ENCODE results near the gene TNFRSF4. TPM values are rescaled to one million over a fixed set of nuclear protein-coding genes. Genes with fewer than 3 reads are reported as not detected.

Gene TNFRSF4
- total and polyA plus RNA-seq, 10 of the 15 experiments (the other 5 are each of a cell fraction or from before 2014, with no cell fraction given), result 0.05 to 7.3 (median 2.5) TPM; not detected in 1

DNA sequence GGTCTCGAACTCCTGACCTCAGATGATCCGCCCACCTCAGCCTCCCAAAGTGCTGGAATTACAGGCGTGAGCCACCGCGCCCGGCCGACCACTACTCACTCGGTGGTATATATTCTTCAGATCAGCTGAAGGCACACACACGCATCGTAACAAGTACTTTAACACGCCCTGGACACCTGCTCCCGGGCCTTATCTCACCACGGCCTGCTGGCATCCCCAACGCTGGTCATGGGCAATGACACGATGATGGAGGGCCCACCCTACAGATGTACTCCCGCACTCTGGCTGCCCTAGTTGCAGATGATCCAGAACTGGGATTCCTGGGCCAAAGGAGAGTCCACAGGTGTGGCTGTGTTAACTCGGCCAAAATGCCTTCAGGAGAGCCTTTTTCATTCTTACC, 48.1 kb upstream of the TNFRSF4 start:
- peaks cover 18 to 19% of the 10 kb centered on the region in 2 experiments for H3K36me3 ChIP-seq (ENCODE audit: control insufficient read depth in 2 of 2, insufficient read depth in 2 of 2, low read length in 1 of 2)

DNA sequence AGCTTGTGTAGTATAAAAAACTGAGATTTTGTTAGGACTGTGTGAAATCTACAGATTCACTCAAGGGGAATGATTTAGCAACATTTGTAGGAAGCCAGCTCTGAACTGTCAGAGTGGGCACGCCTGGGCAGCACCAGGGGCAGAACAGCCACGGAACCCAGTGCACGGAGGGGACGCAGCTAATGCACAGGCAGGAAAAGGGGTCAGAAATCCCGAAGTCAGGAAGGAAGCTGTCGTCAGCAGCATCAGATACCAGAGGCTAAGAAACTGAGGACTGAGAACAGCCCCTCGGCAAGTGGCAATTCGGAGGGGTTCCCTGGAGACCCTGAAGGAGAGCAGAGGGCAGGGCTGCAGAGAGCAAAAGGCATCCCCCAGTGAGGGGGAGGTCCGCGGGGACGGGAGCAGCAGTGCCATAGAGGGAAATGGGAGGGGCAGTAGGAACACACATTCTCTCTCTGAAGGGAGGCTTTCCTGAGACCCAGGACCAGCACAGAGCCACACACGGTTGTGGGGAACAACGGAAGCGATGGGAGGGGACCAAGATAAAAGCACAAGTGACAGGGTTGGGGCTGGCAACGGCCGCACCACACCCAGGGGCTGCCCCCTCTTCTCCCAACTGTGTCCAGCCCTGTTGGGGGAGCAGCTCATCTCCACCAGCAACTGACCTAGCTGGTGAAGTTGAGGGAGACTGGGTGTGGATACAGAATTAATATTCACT, 47.0 kb upstream of the TNFRSF4 start:
- no peak overlapping the region for H3K4me3 ChIP-seq
- WGBS (ENCODE audit: insufficient coverage, insufficient replicate concordance, low lambda C conversion rate, missing lambda C conversion rate), result 92% methylated on average over 16 of the region's 16 CpGs
- RAD21 ChIA-PET (ENCODE audit: unreplicated experiment), result no interaction called here
- no peaks in the 10 kb centered on the region for H3K27me3 ChIP-seq (replicated peaks in 1 of 2; ENCODE audit: control insufficient read depth in 2 of 2, insufficient read depth in 2 of 2, low read length in 1 of 2)
- H3K4me1 ChIP-seq (ENCODE audit: control insufficient read depth, insufficient read depth, low read length), result no peaks in the 10 kb centered on the region
- TF ChIP-seq, protein P1, sequence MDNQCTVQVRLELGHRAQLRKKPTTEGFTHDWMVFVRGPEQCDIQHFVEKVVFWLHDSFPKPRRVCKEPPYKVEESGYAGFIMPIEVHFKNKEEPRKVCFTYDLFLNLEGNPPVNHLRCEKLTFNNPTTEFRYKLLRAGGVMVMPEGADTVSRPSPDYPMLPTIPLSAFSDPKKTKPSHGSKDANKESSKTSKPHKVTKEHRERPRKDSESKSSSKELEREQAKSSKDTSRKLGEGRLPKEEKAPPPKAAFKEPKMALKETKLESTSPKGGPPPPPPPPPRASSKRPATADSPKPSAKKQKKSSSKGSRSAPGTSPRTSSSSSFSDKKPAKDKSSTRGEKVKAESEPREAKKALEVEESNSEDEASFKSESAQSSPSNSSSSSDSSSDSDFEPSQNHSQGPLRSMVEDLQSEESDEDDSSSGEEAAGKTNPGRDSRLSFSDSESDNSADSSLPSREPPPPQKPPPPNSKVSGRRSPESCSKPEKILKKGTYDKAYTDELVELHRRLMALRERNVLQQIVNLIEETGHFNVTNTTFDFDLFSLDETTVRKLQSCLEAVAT (IDR thresholded peaks at IDR 0.05), result no peak
- TF ChIP-seq SRF (IDR thresholded peaks at IDR 0.05; ENCODE audit: low read depth in 2 of 2, low read length in 2 of 2) (no peak), IRF4 (IDR thresholded peaks at IDR 0.05; ENCODE audit: low read depth, low read length) (no peak), POLR2A (IDR thresholded peaks at IDR 0.05; ENCODE audit: low read depth, low read length) (0 out of 2 replicates have a peak, but pooled peaks have one; percentile 10)
- no peaks in the 10 kb centered on the region for H3K79me2 ChIP-seq (ENCODE audit: control insufficient read depth, insufficient read depth, low read length)
- H3K36me3 ChIP-seq (ENCODE audit: control insufficient read depth in 2 of 2, insufficient read depth in 2 of 2, low read length in 1 of 2), result peaks cover 18 to 22% of the 10 kb centered on the region in 2 experiments
- CTCF ChIA-PET, result interaction anchor here (1.1 to 1.6 kb wide), 2 partner anchors 10 to 13 kb away, joined by 3 to 4 read pairs; no protein-coding TSS in a partner anchor
- intact Hi-C loops (cut with micrococcal nuclease; ENCODE audit: unreplicated experiment) (no loop called here), in situ Hi-C loops (cut with MboI) (no loop called here)
- no peak for FAIRE-seq
- POLR2A ChIA-PET, result interaction anchor here (1.0 kb wide), 1 partner anchor 11 kb away, joined by 4 read pairs; no protein-coding TSS in a partner anchor
- no peak overlapping the region for H3K27ac ChIP-seq (ENCODE audit: control insufficient read depth, insufficient read depth)
- H3K4me2 ChIP-seq (ENCODE audit: control insufficient read depth, insufficient read depth), result no peak overlapping the region
- SMC1A ChIA-PET (ENCODE audit: uncharacterized antibody, unreplicated experiment), result interaction anchor here (1.0 to 1.7 kb wide), 2 partner anchors 10 to 31 kb away, joined by 4 to 8 read pairs; no protein-coding TSS in a partner anchor
- H4K20me1 ChIP-seq (ENCODE audit: control insufficient read depth, insufficient read depth), result no peaks in the 10 kb centered on the region
- no peak for DNase-seq (ENCODE audit: low read depth, low spot score)
- no TSS peak for BruUV-seq (replicated peaks)
- no peak overlapping the region for H3K9ac ChIP-seq (ENCODE audit: control insufficient read depth, insufficient read depth, low read length)
- no peak for ATAC-seq
- H2AFZ ChIP-seq (ENCODE audit: control insufficient read depth, low read depth, low read length), result no peak overlapping the region
- no peaks in the 10 kb centered on the region for H3K9me3 ChIP-seq (replicated peaks; ENCODE audit: control insufficient read depth, insufficient read depth, low read length)

More for the DNA sequence above, 48.1 kb upstream of the TNFRSF4 start:
- CTCF ChIA-PET, result interaction anchor here (1.6 kb wide), 1 partner anchor 12 kb away, joined by 4 read pairs; no protein-coding TSS in a partner anchor
- in situ Hi-C loops (cut with MboI), result no loop called here
- no peaks in the 10 kb centered on the region for H3K27me3 ChIP-seq (replicated peaks in 1 of 2; ENCODE audit: control insufficient read depth in 2 of 2, insufficient read depth in 2 of 2, low read length in 1 of 2)
- SMC1A ChIA-PET (ENCODE audit: uncharacterized antibody, unreplicated experiment), result interaction anchor here (1.7 kb wide), 1 partner anchor 12 kb away, joined by 8 read pairs; no protein-coding TSS in a partner anchor
- no peak for ATAC-seq
- POLR2A ChIA-PET, result interaction anchor here (0.7 to 1.0 kb wide), 2 partner anchors 12 to 40 kb away, joined by 4 read pairs; no protein-coding TSS in a partner anchor
- no peak overlapping the region for H2AFZ ChIP-seq (ENCODE audit: control insufficient read depth, low read depth, low read length)
- H3K27ac ChIP-seq (ENCODE audit: control insufficient read depth, insufficient read depth), result no peak overlapping the region
- intact Hi-C loops (cut with micrococcal nuclease; ENCODE audit: unreplicated experiment), result no loop called here
- RAD21 ChIA-PET (ENCODE audit: unreplicated experiment), result no interaction called here
- no peak for TF ChIP-seq SRF (IDR thresholded peaks at IDR 0.05; ENCODE audit: low read depth in 2 of 2, low read length in 2 of 2)
- no peak for TF ChIP-seq TCF3 (IDR thresholded peaks at IDR 0.05; ENCODE audit: borderline replicate concordance, insufficient read depth, low read depth, low read length)
- no peak for TF ChIP-seq BRCA1 (IDR thresholded peaks at IDR 0.05; ENCODE audit: low read depth, low read length)
- TF ChIP-seq HCFC1 (IDR thresholded peaks at IDR 0.05; ENCODE audit: low read length), result no peak
- no peak for TF ChIP-seq SMAD5 (IDR thresholded peaks at IDR 0.05; ENCODE audit: low read depth)
- TF ChIP-seq ATF7 (IDR thresholded peaks at IDR 0.05; ENCODE audit: low read depth), result no peak
- TF ChIP-seq STAT1 (conservative IDR thresholded peaks at IDR 0.05), result no peak
- no peaks in the 10 kb centered on the region for H3K79me2 ChIP-seq (ENCODE audit: control insufficient read depth, insufficient read depth, low read length)
- no peaks in the 10 kb centered on the region for H3K9me3 ChIP-seq (replicated peaks; ENCODE audit: control insufficient read depth, insufficient read depth, low read length)
- no peak overlapping the region for H3K9ac ChIP-seq (ENCODE audit: control insufficient read depth, insufficient read depth, low read length)
- BruUV-seq (replicated peaks), result no TSS peak
- 98% methylated on average over 17 of the region's 17 CpGs for WGBS (ENCODE audit: insufficient coverage, insufficient replicate concordance, low lambda C conversion rate, missing lambda C conversion rate)
- no peak overlapping the region for H3K4me2 ChIP-seq (ENCODE audit: control insufficient read depth, insufficient read depth)
- H3K4me3 ChIP-seq, result no peak overlapping the region
- FAIRE-seq, result no peak
- no peak for DNase-seq (ENCODE audit: low read depth, low spot score)
- H3K4me1 ChIP-seq (ENCODE audit: control insufficient read depth, insufficient read depth, low read length), result no peaks in the 10 kb centered on the region
- H4K20me1 ChIP-seq (ENCODE audit: control insufficient read depth, insufficient read depth), result no peaks in the 10 kb centered on the region
